ES-I3 (cell line): Measurements from ENCODE around the gene CNPY1.
"Not testable (repeated sequence)": the region's sequence is repeated elsewhere in the genome, so short reads cannot be mapped to it uniquely, and the experiment has no call there.

ENCODE experiments used
- H3K36me3 ChIP-seq: 2 replicates; pipeline ENCODE4 v1.6.1; 2013; ENCODE audit warnings: mild to moderate bottlenecking, low read length, control low read depth, moderate library complexity; ENCODE audit not compliant: insufficient read depth
- H3K4me1 ChIP-seq: 2 replicates; pipeline ENCODE4 v1.6.1; 2013; ENCODE audit warnings: mild to moderate bottlenecking, control low read depth, low read length; ENCODE audit not compliant: insufficient read depth
- H3K9ac ChIP-seq: 2 replicates; pipeline ENCODE4 v1.6.1; 2013; ENCODE audit warnings: low read depth, mild to moderate bottlenecking, low read length, moderate library complexity
- H3K9me3 ChIP-seq: 2 replicates; pipeline ENCODE4 v1.6.1; 2013; ENCODE audit warnings: mild to moderate bottlenecking, low read length, moderate library complexity; ENCODE audit not compliant: control insufficient read depth, insufficient read depth

Gene CNPY1

DNA sequence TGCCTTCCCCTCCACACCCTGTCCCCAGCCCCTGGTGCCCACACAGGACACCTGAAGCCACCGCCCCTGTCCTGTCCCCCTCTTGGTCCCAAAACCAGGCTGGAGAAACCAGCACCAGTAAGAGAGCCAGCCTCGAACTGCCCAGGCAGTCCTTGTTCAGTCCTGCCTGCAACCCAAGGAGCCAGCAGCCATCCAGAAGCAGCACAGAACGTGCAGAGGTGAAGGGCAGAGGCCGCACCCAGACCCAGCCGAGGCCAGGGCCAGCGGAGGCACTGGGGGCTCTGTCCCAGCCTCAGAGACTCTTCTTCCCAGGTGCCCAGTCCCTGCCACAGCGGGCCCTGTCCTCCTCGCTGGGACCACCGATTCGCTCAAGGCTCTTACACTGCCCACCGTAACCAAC is 23.3 kb upstream of the CNPY1 start:
- Histone ChIP-seq H3K36me3 (no peaks in the 10 kb centered on the region), H3K9ac (no peak overlapping the region), H3K9me3 (no peaks in the 10 kb centered on the region), H3K4me1 (no peaks in the 10 kb centered on the region; the same call in 1 of the 2 replicates)

DNA sequence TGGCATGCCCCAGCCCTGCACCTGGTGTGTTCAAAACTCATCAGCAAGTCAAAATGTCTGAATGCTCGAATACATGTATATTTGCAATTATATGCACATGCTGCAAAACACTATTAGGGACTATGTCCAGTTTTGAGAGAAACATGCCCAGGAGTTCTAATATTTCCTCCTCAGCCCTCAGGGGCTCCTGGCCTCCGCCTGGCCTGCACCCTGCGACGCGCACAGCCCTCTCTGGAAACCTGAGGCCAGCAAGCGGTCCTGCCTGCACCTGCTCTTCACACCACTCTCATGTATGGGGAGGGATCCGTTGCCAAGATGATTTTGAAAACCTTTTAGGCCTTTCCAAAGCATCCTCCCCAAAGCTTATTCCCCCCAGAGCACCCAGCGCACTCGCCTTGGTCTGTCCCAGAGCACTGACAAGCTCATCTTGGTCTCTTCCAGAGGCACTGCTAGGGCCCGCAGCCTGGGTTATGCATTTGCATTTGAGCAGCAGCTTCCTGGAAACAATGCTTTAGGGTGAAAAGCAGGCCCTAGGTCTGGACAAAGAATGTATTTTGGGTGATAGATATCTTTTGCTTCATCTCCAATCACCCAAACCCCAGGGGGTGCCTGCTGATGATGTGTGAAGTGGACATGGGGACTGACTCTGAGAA is 22.6 kb upstream of the CNPY1 start:
- no peak overlapping the region for H3K9ac ChIP-seq
- no peaks in the 10 kb centered on the region for H3K36me3 ChIP-seq
- H3K9me3 ChIP-seq = no peaks in the 10 kb centered on the region
- H3K4me1 ChIP-seq = no peaks in the 10 kb centered on the region; the same call in 1 of the 2 replicates

DNA sequence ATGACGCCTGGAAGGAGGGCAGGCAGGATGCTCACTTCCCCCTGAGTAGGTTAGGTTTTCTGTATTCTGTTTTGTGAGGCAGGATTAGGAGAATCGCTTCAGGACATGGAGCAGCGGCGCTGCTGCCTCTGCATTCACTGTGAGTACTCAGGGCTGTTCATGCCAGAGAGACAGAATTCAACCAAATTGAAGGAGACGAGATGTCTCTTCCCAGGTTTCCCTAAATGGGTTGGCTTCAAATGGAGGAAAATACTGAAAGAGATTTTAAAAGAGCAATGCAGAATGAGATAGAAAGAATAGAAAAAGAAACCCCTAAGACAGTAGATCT is 21.9 kb upstream of the CNPY1 start:
- Histone ChIP-seq H3K36me3 (no peaks in the 10 kb centered on the region), H3K9ac (no peak overlapping the region), H3K9me3 (no peaks in the 10 kb centered on the region), H3K4me1 (no peaks in the 10 kb centered on the region; the same call in 1 of the 2 replicates)

DNA sequence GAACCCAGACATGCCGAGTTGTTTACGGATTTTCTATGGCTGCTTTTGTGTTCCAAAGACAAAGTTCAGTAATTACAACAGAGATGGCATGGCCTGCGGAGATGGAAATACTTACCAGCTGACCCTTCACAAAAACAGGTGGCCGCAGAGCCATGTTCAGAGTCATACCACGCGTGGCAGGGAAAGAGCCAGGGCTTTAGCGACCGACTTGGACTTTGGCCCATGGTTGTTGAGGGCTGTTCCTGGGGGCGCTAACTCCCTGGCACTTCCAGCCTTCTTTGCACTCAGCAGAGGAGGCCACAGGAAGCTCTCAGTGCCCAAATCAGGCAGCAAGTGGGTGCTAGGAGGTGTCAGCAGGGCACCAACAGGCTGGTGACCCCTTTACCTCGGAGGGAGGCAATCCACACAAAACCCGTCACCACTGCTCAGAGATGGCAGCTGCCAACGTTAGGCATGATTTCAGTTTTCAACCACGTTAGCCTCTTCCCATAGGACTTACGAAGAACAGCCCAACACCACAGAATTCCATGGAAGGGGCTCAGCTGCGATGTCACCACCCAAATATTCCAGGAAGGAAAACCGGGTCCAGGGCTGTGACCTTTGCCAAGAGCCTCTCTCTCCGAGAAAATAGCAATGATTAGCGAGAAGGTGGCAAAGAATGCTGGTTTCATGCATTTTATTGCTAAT is 21.4 kb upstream of the CNPY1 start:
- H3K4me1 ChIP-seq = no peaks in the 10 kb centered on the region; the same call in 1 of the 2 replicates
- no peaks in the 10 kb centered on the region for H3K36me3 ChIP-seq
- H3K9me3 ChIP-seq = no peaks in the 10 kb centered on the region
- no peak overlapping the region for H3K9ac ChIP-seq

DNA sequence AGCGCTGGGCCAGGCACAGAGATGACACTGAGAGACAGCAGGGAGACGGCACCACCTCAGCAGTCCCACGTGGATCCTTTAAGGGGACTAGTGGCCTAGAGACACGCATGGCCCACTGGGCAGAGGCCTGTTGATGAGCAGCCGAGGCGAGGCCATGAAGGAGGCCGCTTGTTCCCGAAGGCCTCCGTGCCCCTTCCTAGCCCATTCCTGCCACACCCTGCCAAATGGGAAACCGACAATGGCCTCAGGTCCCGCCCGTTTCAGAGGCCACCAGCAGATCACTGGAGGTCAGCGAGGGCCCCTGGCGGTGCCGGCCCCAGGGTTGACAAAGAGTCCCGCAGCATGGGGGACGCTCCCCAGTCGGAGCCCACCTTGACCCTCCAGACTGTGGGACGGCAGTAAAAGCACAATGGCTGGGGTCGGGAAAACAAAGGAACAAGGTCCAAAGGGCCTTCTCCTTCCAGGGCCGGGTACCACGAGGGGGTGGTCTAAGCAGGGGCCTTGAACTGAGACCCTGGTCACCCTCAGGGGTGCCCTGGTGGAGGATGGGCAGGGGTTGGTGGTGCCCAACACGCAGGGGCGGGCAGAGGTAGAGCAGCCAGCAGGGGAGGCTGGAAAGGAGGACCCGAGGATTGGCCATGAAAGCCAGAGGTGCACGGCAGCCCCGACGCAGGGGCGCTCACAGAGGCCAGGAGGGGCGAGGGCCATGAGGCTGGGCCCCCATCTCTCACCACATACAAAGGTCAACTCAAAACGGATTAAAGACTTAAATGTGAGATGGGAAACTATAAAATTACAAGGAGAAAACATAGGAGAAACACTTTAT is 19.9 kb upstream of the CNPY1 start:
- Histone ChIP-seq H3K36me3 (no peaks in the 10 kb centered on the region), H3K9ac (no peak overlapping the region), H3K9me3 (no peaks in the 10 kb centered on the region), H3K4me1 (no peaks in the 10 kb centered on the region; the same call in 1 of the 2 replicates)

DNA sequence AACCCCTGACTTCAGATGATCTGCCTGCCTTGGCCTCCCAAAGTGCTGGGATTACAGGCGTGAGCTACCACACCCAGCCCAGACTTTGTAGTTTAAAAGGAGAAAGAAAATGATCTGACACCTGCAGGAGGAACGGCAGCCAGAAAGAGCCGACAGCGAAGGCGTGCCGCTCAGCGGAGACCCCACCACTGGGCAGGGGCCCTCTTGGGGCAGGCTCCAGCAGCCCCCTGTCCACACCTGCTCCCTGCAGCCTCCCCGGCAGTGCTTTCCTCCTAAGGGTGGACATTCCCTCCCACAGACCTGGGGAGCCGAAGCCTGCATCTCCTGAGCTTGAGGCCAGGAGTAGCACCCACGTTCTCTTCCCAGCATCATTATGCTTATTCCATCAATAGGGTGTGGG is 19.2 kb upstream of the CNPY1 start:
- Histone ChIP-seq H3K4me1 (no peaks in the 10 kb centered on the region; the same call in 1 of the 2 replicates), H3K36me3 (no peaks in the 10 kb centered on the region), H3K9me3 (no peaks in the 10 kb centered on the region), H3K9ac (no peak overlapping the region)

DNA sequence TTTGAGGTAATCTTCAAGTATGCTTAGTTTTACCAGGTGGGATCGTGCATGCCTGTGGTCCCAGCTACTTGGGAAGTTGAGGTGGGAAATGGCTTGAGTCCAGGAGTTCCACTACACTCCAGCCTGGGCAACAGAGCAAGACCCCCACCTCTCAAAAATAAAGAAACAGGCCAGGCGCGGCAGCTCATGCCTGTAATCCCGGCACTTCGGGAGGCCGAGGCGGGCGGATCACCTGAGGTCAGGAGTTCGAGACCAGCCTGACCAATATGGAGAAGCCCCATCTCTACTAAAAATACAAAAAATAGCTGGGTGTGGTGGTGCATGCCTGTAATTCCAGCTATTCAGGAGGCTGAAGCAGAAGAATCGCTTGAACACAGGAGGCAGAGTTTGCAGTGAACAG is 16.6 kb upstream of the CNPY1 start:
- not testable (repeated sequence) for H3K9ac ChIP-seq, H3K36me3 ChIP-seq, H3K4me1 ChIP-seq, H3K9me3 ChIP-seq

DNA sequence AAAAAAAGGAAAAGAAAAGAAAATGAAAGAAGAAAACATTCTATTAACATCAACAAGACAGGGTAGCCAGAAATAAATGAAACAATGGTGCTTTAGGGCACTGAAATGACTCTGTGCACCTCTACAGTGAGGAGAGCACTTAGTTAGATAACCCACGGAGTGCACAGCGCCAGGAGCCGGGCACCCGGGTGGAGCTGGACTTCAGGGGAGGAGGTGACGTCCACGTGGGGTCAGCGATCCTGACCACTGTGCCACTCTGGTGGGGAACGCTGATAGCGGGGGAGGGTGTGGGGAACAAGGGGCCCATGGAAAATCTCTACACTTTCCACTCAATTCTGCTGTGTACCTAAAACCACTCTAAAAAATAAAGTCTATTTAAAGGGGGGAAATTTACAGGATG is 15.7 kb upstream of the CNPY1 start:
- no peak overlapping the region for H3K9ac ChIP-seq
- H3K4me1 ChIP-seq = no peaks in the 10 kb centered on the region
- no peaks in the 10 kb centered on the region for H3K36me3 ChIP-seq
- no peaks in the 10 kb centered on the region for H3K9me3 ChIP-seq

DNA sequence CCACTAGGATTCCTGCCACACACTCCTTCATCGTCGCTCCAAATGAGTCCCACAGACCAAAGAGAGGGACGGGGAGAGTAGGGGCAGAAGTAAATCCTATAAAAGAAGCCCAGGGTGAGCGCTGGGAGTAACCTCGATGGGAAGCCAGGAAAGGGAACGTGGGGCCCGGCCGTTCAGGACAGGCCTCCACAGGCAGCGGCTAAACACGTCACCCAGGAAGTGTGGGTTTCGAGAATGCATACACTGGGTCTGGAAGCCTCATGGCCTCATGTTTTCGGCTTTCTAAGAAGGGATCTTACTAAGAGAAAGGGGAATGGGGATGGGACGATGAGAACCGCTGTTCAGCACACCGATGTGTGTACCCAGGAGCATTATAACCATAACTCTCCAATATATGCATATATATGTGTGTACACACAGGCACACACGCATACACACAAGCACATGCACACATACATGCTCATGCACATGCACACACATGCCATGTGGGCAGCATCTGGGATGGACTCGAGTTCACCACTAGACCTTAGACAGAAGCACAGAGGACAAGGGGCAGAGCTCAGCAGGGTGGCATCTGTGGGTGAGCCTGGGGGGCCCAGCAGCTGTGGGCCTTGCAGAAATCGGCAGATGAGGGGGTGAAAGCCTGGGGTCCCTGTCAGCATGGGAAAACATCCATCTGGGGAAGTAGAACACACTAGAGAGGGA is 14.8 kb upstream of the CNPY1 start:
- Histone ChIP-seq H3K9ac (no peak overlapping the region), H3K4me1 (no peaks in the 10 kb centered on the region), H3K36me3 (no peaks in the 10 kb centered on the region), H3K9me3 (no peaks in the 10 kb centered on the region)

DNA sequence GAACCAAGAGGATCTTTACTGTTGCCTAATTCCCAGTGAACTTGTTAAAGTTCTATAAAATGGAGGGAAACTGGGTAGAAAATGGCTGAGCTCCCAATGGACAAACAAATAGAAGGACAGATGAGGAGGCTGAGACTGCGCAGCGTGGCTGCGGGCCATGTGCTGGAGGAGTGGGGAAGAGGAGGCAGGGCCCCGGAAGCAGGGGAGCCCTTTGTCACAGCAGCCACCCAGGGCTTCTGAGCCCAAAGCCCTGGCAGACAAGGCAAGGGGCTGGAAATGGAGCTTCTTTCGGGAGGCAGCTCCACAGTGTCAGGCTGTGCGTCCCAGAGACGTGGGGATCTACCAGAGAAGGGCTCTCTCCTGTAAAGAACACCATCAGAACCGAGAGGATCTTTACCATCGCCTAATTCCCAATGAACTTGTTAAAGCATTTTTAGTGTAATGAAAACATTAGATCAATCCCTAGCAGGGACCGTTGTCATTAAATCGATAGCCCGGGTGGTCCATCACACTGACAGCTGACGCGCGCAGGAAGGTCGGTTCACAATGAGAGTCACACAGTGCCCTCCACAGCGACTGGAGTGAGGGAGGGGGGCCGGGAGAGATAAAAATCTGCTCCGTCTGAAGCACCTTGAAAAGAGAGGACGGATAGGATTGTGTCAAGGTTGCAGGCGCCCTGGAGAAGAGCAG is 14.0 kb upstream of the CNPY1 start:
- Histone ChIP-seq H3K9ac (no peak overlapping the region), H3K36me3 (no peaks in the 10 kb centered on the region), H3K9me3 (no peaks in the 10 kb centered on the region), H3K4me1 (no peaks in the 10 kb centered on the region)

DNA sequence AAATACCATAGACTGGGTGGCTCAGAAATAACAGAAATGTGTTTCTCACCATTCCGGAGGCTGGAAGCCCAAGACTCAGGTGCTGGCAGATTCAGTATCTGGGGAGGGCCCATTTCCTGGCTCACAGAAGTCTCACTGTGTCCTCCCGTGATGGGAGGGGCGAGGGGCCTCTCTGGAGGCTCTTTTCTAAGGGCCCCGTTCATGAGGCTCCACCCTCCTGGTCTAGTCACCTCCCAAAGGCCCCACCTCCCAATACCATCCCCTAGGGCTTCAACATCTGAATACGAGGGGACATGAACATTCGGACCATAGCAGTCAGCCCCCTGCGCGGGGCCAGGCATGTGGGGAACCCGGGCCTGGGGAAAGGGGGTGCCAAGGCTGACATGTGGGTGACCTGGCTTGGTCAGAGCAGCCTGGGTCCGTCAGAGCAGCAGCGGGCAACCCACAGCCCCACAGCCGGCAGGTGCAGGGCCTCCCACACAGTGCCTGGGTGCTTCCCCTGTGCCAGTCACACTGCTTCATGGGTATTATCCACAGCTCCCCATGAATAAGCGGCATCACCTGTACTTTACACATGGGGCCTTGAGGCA is 13.3 kb upstream of the CNPY1 start:
- no peak overlapping the region for H3K9ac ChIP-seq
- no peaks in the 10 kb centered on the region for H3K36me3 ChIP-seq
- H3K9me3 ChIP-seq = no peaks in the 10 kb centered on the region
- no peaks in the 10 kb centered on the region for H3K4me1 ChIP-seq

DNA sequence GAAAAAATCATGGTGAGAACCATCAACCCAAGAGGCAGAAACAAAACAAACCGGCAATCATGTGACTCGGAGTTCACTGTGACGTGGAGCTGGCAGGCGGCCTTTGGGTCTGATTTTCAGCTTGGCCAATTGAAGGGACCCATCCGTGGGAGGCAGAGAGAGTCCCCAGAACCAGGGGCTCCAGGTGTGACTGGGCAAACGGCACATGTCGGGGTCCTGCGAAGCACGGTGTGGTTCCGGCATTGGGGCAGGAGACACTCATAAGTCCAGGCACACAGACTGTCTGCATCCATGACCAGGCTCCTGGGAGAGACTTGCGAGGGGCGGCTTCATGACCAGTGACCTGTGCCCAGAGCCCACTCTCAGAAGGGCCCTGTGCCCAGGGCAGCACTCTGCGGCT is 12.6 kb upstream of the CNPY1 start:
- Histone ChIP-seq H3K4me1 (no peaks in the 10 kb centered on the region), H3K9me3 (0 out of 2 replicates have a peak, but pooled peaks cover 5% of the 10 kb centered on the region), H3K9ac (no peak overlapping the region), H3K36me3 (no peaks in the 10 kb centered on the region)

DNA sequence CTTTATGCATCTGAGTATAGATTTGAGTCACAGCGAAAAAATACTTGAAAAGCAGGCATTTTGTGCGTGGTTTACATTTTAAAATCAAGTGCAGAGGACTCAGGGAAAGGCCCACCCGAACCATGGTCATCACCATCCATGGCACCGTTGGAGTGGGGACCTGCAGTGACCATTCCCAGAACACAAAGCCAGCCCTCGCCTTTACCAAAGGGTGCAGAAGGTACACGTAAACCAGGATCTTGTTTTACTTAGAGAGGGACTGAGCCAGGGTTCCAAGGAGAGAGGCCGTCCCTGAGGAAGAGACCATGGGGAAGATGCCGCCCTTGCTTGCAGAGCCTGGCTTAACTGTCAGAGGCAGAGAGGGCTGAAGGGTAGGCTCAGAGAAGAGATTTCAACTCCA is 12.0 kb upstream of the CNPY1 start:
- Histone ChIP-seq H3K9me3 (0 out of 2 replicates have a peak, but pooled peaks cover 6% of the 10 kb centered on the region), H3K36me3 (no peaks in the 10 kb centered on the region), H3K4me1 (no peaks in the 10 kb centered on the region), H3K9ac (no peak overlapping the region)
